Stimulated activated CD8-positive, alpha-beta memory T cell treated with anti-CD3 and anti-CD28 coated beads, Interleukin-4, amount 100 ng/mL, for 24 hours (primary cell): Measurements from ENCODE around the gene ITPRIPL1.
"Not testable (repeated sequence)": the region's sequence is repeated elsewhere in the genome, so short reads cannot be mapped to it uniquely, and the experiment has no call there.

Experiments used
- DNase-seq: peaks from one replicate; pipeline ENCODE4 v3.0.0-alpha.2; 2020; ENCODE audit warnings: low read depth

The ITPRIPL1 gene, protein sequence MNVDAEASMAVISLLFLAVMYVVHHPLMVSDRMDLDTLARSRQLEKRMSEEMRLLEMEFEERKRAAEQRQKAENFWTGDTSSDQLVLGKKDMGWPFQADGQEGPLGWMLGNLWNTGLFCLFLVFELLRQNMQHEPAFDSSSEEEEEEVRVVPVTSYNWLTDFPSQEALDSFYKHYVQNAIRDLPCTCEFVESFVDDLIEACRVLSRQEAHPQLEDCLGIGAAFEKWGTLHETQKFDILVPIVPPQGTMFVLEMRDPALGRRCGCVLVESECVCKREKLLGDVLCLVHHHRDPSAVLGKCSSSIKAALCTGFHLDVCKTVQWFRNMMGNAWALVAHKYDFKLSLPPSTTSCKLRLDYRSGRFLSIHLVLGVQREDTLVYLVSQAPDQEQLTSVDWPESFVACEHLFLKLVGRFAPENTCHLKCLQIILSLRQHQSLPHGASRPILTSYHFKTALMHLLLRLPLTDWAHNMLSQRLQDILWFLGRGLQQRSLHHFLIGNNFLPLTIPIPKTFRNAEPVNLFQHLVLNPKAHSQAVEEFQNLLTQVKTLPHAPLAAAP

DNA sequence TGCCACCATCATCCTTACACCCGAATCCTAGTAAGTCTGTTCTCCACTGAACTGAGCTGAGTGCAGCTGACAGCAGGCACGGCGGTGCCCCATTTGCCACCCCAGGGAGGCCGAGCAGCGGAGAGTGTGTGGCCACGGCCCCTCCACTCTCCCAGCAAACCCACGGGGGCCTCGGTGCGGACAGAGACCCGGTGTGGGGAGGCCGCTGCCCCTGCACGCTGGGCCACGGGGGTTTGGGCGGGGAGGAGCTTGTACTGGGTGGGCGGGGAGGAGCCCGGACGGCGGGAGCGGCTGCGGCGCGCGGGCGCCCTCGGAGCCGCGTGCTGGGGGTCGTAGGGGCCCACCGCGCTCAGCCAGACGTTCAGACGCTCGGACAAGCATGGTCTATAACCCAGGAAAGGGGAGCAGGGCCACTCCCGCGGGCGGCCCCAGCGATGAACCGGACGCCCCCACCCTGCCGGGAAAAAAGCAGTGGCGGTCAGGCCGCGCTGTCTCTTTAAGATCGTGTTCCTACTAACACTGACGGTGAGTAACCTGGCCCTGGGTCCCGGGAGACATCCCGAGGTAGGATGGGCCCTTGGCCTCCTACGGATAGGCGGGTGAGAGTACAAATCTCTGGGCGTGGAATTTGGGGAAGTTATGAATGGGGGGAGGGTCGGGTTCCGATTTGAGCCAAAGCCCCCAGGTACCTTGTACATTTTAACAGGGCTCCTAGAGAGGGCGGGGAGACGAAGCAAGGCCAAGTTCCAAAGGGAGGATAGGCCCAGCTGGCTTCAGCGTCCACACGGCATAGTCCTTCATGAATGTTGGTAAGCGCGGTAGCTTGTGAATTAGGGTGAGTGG lies at the start of gene ITPRIPL1:
Gene ITPRIPL1, plus strand, starts transcription at position 277 of the 843 bp plus-strand sequence. Its CDS starts 523 bp downstream, at position 800.
- peak; percentile 38 for DNase-seq

DNA sequence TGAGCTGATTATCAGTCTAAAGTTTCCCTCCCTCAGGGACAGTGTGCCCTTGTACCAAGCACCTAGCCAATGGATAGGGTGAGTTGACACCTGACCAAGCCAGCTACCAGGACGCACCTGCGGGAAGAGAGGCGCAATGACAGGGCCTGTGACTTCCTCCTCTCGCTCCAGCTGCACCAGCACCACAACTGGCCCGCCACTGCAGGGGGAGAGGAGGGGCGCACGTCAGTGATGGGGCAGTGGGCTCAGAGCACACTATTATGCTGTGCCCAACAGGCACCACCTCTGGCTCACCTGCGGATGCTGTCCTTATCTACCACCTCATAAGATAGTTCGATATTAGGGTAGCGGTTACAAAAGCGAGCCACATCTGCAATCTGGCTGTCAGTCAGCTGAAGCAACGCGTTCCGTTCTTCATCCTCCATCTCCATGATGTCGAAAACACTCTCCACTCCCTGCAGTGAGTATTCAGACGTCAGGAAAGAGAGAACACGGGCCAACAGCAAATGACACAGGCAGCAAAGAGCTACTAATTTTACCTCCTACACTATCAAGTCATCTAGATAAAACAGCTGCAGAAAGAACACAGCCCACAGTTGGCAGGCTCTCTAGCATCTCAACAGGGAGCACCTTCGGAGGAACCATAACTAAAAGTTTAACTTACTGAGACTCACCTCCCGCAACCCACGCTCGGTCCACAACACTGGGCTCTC lies 48.2 kb upstream of the ITPRIPL1 start:
- DNase-seq, result no peak

DNA sequence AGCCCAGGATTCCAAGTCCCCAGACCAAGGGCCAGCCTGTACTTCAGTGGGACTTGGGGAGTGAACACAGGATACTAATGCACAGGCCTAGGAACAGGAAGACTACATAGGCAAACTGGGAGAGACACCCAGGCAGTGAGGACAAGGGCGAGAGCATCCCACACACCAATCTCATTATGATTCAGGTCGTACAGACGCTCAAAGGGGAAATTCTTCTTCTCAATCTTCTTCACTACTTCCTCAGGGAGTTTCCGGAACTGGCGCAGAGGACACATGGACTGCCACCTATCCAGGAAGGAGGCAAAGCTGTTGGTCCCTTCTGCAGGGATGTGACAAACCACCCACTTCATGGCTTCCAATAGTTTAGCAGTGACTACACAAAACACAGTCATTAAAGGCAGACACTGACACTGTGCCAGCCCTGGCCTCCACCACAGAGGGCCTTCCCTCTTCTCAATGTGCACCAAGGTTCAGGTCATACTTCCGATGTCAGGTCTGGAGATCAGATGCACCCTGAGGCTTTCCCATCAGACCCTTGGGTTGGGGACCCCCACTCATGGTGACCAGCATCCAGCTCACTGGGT lies 37.8 kb upstream of the ITPRIPL1 start:
- DNase-seq, result no peak

DNA sequence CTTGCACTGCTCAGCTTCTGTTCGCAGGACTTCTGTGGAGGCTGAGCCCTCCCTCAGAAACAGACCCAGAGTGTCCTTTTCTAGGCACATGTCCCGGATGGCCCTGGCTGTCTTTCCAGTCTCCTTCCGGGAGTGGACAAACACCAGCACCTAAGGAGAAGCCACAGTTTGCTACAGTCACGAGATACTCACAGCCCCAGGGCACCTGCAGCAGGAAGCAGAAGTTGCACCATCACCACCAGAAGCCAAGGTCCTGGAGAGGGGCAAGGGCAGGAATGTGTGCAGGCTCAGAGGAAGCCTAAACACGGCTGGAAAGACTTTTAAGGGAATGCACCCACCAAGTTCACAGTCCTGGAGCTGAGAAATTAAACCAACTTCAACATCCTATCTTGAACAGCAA lies 33.4 kb upstream of the ITPRIPL1 start:
- DNase-seq, result no peak

DNA sequence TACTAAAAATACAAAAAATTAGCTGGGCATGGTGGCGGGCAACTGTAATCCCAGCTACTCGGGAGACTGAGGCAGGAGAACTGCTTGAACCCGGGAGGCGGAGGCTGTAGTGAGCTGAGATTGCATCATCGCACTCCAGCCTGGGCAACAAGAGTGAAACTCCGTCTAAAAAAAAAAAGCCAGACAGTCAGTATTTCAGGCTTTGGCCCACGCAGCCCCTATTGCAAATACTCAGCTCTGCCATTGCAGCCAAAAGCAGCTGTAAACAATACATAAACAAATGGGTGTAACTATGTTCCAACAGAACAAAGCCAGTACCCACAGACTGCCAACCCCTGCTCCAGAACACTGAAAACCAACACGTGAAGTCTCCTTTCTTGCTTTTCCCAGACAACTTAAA lies 30.8 kb upstream of the ITPRIPL1 start:
- not testable (repeated sequence) for DNase-seq

DNA sequence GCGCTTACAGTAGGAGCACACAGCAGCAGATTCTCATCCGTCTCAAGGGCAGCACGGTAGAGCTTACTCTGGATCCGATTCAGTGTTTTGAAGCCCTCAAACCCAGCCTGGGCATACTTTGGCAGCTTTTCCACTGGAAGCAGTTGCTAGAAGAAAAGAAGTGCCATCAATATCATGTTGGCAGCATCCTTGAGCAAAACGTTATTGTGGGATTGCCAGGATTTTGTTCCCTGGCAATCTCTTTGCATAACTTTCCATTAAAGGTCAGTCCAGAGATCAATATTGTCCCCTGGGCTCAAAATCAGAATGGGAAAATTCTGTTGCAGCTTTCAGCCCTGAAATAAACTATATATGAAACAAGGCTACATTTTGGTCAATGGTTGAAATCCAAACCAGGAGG lies 28.2 kb upstream of the ITPRIPL1 start:
- no peak for DNase-seq

DNA sequence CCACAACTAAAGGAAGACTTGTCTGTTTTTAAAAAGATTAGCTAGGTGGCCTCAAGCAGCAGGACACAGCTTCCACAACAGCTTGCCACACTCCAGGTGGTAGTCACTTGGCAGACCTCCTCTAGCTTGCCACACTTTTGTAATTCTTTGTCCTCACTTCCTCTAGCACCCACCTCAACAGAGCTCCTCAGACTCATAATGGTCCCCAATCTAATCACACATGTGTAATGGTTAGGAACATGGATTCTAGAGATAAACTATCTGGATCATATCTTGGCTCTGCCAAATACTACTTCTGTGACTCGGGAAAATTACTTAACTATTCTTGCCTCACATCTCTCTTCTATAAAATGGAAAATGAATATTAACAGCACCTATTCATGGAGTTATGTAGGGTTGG lies 23.3 kb upstream of the ITPRIPL1 start:
- DNase-seq, result no peak

DNA sequence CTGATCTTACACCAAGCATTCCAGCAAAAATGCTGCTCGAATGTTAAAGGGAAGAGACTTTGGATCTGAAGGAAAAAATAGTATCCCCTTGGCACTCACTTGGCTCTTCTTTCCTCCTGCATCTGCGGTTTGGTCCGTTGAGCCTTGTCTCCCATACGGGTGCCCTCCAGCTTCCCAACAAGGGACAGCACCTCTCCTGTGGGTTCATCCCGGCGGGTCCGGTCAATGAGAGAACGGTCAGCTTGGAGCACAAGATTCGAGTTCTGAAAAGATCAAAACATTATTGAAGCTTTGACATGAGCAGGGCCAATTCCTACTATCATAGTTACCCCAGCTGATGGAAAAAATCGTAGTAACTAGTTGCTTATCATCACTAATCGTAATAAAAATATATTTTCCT lies 20.5 kb upstream of the ITPRIPL1 start:
- DNase-seq, result no peak

DNA sequence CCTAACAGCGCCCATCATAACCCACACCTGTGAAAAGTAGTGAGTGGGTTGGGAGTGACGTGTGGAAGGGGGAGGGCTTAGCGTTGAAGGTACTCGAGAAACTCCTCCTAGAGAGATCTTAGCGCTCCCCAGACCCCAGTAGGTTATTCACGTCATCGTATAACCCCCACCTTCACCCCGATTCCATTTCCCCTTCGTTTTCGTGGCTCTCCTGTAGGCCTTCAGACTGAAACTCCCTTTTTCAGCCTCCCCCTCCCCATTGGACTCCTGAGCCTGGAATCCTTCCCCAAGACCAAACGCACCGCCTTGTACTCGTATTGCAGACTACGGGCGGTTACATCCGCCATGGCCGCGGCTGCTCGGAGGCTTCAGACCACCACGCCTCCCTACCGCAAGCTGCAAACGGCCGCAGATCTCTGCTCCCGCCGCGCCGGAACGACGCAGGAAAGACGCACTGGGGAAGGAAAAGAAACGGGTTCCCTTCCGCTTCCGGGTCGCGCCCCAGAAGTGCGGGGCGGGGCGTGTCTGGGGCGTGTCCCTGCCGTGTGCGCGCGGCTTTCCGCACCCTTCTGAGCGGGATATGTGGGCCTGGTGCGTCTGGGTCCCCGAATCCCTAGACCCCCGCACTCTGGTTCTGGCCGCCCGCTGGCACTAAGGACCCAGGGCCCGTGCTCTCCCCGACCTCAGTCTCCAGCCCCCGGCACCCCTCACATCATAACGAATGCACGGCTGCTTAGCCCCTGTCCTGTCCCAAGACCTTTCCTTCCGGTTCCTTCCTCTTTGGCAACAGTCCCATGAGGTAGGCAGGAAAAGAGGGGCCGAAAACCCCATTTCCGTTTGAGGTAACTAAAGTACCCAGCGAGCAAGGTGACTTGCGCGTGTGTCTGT lies 19.8 kb upstream of the ITPRIPL1 start, which contains the start of gene SNRNP200:
Gene SNRNP200, minus strand, starts transcription at position 456 of the 888 bp plus-strand sequence. Its CDS starts 109 bp downstream, at position 347.
- peak; percentile 86 for DNase-seq

DNA sequence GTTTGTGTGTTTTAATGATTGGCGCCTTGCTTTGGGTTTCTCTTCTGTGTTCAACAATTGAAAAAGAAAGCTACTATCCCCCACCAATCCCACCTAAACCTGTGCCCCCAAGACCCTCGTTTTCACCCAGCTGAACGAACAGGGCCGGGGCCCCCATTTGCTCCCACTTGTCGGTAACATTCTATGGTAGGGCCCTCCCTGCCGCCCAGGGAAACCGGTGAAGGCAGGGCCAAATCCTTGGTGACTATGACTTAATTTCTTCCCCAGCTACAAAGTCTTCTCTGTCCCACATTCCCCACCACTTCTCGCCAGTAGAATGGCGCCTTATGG lies 19.2 kb upstream of the ITPRIPL1 start:
- no peak for DNase-seq

DNA sequence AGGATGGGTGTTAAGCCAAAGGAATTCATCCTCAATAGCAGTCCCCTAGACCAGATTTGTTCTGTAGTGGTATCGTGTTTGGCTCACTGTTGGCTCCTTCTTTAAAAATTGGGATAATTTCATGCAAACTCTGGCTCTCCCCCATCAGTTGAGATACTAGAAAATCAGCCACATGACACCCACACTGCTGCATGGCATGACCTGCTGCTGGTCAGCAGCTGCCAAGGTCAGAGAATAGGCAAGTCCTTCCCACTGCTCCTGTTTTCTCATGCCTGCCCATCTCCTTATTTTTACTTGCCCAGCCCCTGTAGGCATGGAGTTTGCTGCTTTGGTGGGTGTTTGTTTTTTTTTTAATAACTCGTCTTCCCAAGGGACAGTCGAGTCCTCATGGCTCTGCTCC lies 18.7 kb upstream of the ITPRIPL1 start:
- no peak for DNase-seq

DNA sequence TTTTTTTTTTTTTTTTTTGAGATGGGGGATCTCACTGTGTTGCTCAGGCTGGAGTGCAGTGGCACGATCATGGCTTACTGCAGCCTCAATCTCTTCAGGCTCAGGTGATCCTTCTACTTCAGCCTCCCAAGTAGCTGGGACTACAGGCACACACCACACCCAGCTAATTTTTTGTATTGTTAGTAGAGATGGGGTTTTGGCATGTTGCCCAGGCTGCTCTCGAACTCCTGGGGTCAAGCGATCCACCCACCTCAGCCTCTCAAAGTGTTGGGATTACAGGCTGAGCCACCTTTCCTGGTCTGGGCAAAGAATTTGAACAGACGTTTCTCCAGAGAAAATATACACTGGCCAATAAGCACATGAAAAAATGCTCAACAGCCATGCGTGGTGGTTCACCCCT lies 16.9 kb upstream of the ITPRIPL1 start:
- DNase-seq, result no peak

DNA sequence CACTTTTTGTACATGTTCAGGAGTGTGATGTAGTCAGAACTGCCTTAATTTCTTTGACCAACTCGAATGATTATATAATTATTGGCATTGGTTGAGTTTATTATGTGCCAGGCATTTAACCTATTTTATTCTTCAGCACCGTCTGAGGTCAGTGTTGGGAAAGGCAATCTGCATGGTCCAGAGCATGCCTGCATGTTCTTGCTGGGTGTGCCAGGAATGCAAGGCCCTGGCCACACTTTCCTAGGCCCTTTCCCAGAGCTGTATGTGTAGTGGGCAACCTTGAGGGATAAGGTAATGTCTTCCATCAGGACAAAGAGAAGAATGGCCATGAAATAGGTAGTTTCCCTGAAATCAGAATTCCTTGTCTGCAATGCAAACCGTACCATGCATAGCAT lies 10.1 kb upstream of the ITPRIPL1 start:
- no peak for DNase-seq

DNA sequence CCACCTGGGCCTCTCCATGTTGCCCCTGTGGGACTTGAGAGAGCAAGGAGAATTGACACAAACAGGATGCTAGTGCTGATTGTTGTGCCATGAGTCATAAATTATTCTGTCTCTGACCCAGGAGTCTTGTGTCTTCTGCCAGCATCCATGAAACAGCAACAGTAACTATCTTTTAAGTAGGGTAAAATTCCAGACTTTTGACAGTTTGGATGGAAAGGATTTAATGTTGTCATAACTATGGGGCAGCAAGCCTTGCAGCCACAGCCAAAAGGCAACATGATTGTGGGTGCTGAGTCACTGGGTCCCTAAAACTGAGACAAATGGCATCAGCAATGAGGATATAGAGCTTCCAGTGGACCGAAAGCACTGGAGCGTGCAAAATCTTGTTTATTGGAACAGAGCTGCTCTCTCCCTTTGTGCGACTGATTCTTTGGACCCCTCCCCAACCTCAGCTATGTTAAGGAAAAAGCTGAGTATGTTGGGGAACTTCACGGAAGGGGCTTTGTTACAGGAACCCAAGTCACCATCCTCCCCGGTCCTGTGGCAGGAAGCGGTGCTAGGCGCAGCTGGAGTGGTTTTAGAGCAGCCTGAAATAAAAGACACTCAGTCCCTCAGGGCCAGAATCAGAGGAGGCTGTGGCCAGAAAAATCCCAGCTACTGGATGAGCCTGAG lies 9.6 kb upstream of the ITPRIPL1 start:
- DNase-seq, result no peak

DNA sequence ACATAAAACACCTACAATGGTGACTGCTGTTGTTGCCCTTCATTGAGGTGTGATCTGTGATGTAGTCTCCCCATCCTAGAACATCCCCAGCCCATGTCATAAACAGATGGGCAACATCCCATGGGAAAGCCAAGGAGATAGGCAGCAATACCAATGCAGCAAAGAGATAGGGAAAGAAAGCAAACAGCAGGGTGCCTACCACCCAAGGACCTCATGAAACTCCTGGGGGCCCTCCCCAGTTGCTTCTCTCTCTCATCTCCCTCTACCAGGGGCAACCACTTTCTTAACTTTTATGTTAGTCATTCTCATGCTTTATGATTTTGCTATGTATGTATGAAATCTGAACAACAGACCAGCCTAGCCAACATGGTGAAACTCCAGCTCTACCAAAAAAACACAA lies 8.1 kb upstream of the ITPRIPL1 start:
- no peak for DNase-seq

DNA sequence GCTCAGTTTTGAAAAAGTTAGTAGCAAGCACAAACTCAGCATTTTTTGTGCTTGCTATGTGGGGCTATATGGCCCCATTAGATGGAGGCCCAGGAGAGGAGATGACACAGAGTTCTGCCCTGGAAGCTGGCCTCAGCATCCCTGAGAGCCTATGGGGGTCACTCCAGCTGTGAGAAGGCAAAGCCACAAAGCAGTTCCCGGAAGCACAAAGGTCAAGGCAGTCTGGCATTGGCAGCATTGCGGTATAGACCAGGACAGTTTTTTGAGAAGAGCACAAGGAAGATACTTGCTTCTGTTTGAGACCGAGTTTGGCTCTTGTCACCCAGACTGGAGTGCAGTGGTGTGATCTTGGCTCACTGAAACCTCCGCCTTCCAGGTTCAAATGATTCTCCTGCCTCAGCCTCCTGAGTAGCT lies 7.5 kb upstream of the ITPRIPL1 start:
- DNase-seq, result no peak

DNA sequence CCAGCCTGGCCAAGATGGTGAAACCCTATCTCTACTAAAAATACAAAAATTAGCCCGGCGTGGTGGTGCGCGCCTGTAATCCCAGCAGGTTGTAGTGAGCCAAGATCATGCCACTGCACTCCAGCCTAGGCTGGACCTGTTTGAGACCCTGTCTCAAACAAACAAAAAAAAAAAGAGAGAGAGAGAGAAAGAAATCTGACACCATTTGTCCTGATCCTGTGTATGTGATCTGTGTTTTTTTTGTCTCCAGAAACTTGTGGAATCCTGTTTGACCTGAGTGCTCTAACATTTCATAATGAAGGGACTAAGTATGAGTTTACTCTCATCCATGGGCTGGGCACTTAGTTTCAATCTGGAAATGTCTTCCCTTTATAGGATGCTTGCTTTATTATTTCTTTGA lies 6.4 kb upstream of the ITPRIPL1 start:
- DNase-seq, result no peak

DNA sequence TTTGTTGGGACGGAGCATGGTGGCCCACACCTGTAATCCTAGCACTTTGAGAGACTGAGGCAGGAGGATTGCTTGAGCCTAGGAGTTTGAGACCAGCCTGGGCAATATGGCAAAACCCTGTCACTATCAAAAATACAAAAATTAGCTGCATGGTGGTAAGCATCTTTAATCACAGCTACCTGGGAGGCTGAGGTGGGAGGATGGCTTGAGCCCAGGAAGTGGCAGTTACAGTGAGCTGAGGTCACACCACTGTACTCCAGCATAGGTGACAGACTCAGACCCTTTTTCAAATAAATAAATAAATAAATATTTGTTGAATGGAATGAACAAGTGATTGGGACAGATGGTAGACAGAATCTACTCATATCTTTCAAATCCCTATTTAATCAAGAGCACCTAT lies 5.7 kb upstream of the ITPRIPL1 start:
- DNase-seq, result no peak

DNA sequence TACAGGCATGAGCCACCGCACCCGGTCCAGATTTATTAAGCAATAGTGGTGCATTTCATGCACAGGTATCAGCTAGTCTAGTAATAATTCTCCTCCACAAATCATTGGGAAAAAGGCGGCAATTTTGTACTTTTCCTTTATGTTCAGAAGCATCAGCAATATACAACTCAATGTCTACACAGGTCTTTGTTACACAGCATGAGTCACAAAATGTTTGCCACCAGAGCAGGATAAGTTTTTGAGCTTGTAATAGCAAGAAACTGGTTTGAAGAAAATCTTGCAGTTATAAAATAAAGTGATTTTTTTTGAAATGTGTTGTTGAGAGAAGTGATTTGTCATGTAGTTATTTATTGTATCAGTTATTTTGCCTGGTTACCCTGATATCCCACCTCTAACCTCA lies 4.8 kb upstream of the ITPRIPL1 start:
- DNase-seq, result no peak
